HG03159 (cell line): ENCODE results near the gene ITPR1.

ENCODE experiments used
- ATAC-seq: cut with Tn5 transposase; IDR thresholded peaks from one replicate; pipeline ENCODE4 v1.9.1; 2021; ENCODE audit warnings: mild to moderate bottlenecking, moderate library complexity; ENCODE audit not compliant: unreplicated experiment

Gene ITPR1

DNA sequence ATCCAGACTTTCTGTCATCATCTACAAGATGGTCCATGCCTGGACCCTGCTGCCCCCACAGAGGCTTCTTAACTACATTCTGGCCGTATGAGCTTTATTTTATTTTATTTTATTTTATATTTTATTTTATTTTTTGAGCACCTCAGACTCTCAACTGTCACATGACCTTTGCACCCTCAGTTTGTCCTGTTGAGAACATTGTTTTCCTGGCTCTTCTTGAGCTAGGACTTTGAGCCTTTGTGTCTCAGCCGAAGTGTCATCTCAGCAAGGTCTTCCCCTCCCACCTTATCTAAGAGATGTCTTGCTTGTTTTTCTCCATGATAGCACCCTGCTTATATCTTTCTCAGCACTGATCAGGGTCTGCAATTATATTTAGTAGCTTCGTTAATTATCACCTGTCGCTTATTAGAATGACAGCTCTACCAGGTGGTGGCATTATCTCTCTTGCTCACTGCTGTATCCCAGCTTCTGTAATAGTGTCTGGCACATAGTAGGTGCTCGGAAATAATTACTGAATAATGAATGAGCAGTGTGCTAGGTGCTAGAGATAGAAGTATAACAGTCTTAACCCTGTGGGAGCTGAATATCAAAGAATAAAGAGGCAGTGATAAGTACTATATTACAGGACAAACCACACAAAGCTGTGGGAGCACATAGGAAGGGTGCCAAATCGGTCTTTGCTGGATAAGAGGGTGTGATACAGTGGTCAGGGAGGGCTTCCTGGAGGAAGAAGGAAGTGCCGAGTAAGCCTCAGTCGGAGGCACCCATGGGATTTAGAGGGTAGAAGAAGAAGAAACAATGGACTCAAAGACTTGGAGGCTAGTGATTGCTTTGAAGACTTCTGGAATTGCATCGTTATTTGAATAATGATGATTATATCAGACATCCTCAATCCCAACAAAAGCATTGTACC, 136.2 kb downstream of the ITPR1 start:
- ATAC-seq, result no peak

DNA sequence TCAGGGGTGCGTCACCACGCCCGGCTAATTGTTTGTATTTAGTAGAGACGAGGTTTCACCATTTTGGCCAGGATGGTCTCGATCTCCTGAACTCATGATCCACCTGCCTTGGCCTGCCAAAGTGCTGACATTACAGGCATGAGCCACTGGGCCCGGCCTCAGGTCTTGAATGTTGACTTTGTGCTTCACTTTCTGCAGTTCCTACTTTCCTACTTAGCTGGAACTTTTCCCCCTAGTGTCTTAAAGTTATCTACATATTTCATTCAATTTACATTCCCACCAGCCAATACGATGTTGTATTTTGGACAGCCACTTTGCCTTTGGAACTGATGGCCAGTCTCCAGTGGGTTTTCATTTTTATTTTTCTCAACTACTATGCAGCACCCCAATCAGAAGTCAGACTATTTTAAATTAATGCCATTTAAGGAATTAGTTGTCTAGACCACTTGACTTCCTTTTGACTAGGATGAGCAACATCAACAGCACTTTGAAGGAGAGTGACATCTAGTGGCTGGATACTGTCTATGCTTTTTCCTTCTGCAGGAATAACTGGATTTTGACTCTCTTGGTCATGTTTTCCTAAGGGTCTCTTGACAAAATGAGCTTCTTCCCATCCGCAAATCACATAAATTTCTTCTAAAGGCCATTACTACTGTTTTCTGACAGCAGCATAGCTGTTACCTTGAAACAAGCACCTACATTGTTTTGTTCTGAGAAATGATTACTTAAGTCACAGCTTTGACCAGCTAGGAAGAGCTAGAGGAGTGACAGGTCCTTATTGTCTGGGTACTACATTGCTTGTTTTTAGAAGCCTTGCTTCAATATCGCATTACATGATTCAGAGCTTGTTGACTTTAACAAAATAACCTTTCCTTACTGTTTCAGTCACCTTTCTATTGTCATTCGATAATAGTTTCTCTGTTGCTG, 140.2 kb downstream of the ITPR1 start:
- peak; percentile 76 for ATAC-seq

DNA sequence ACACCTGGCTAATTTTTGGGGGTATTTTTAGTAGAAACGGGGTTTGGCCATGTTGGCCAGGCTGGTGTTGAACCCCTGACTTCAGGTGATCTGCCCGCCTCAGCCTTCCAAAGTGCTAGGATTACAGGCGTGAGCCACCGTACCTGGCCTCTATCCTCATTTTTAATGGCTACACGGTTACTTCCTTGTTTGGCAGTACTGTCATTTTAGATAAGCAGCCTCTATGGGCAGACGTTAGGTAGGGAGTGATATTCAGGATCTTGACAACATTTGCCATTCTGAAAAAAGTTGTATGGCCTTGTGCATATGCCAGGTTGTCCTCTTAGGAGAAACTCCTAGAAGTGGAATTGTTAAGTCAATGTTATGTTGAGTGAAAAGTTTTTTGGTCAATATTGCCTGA, 141.7 kb downstream of the ITPR1 start:
- no peak for ATAC-seq

GRCh38 chr3:4637265-4637664, 144.1 kb downstream of the ITPR1 start:
- ATAC-seq, result no peak

GRCh38 chr3:4641863-4642563, 148.9 kb downstream of the ITPR1 start:
- no peak for ATAC-seq

DNA sequence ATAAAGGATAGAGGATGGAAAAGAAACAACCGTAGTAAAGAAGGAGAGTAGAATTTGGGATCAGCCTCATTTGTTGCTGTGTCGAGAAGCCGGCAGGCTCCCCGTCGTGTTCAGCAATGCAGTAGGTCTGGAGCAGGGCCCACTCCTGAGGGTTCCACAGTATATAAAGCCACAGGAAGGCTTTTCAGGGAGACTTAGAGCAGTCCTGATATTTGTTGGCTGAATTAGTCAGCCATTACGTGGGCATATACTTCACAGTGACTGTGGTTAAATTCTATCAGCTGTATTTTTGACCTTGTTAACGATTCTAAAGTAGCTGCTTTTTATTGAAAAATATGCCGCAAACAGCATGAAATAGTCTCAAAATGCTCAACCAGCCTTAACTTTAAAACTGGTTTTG, 149.5 kb downstream of the ITPR1 start:
- no peak for ATAC-seq

GRCh38 chr3:4643904-4644547, 150.9 kb downstream of the ITPR1 start:
- ATAC-seq, result no peak

DNA sequence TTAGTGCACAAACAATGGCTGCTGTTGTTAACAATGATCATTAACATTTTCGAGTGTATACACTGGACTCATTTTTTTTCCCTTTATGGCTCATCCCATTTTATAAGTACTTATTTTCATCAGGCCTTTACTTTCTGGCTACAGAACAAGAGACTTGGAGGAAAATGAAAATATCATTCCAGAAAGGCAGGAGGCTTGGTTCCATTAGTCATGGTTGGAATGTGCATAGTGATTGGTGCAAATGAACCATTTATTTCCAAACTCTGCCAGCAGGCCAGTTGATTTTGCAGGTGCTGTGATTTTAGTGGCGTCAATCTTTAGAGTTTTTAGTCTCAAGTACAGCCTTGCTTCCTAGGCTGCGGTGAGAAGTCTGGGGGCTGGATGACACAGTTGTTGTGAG, 151.8 kb downstream of the ITPR1 start:
- no peak for ATAC-seq

DNA sequence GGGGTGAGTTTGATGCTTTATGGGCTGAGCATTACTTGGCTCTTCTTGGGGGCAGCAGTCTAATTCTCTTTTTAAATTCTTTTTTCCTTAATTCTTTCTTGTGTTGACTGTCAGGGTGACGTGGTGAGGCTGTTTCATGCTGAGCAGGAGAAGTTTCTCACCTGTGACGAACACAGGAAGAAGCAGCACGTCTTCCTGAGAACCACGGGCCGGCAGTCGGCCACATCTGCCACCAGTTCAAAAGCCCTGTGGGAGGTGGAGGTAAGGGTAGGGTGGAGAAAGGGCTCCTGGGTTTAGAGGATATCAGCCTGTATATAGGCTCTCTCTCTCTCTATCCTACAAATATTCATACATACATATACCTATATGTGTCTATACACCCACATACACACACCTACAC, 152.3 kb downstream of the ITPR1 start:
- ATAC-seq, result no peak

- ATAC-seq, result no peak
Observed at GRCh38 chr3:4647411-4647810, 154.3 kb downstream of the ITPR1 start.

- ATAC-seq, result no peak
Observed at GRCh38 chr3:4655145-4656045, 162.2 kb downstream of the ITPR1 start.

GRCh38 chr3:4656059-4656458, 162.9 kb downstream of the ITPR1 start:
- ATAC-seq, result no peak

GRCh38 chr3:4656626-4657328, 163.6 kb downstream of the ITPR1 start:
- ATAC-seq, result no peak

- no peak for ATAC-seq
Observed at GRCh38 chr3:4660936-4661335, 167.8 kb downstream of the ITPR1 start.

GRCh38 chr3:4664412-4664811, 171.3 kb downstream of the ITPR1 start:
- no peak for ATAC-seq

GRCh38 chr3:4665197-4665596, 172.0 kb downstream of the ITPR1 start:
- ATAC-seq, result no peak

- no peak for ATAC-seq
Observed at GRCh38 chr3:4666071-4666470, 172.9 kb downstream of the ITPR1 start.

GRCh38 chr3:4670352-4670751, 177.2 kb downstream of the ITPR1 start:
- no peak for ATAC-seq

DNA sequence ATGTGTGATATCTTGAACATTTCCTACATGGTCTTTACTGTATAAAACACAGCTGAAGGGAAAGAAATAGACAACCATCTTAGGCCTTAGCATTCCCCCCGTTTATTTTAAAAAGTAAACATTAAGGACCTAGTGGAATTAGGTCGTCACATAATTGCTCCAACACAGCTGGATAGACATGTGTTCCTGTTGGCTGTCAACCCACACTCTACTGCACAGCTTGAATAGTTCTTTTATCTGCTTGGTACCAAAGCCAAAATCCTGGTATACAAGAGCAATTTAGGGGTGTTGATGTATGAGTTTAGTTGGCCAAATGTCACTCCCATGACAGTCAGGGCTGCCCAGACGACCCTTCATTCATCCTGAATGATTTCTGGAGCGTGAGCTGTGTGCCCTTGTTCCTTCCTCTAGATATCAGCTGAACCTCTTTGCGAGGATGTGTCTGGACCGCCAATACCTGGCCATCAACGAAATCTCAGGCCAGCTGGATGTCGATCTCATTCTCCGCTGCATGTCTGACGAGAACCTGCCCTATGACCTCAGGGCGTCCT, 179.7 kb downstream of the ITPR1 start:
- ATAC-seq, result no peak
